GM21381 (cell line): ENCODE data around the gene LFNG.

Source experiments
- ATAC-seq: cut with Tn5 transposase; IDR thresholded peaks from one replicate; pipeline ENCODE4 v1.9.1; 2021; ENCODE audit warnings: mild to moderate bottlenecking, moderate library complexity; ENCODE audit not compliant: unreplicated experiment

The LFNG gene

GRCh38 chr7:2501947-2502646, 17.5 kb upstream of the LFNG start:
- no peak for ATAC-seq

GRCh38 chr7:2502647-2502966, 17.0 kb upstream of the LFNG start:
- no peak for ATAC-seq

- no peak for ATAC-seq
These were observed 16.3 kb upstream of the LFNG start for GRCh38 chr7:2503056-2503941.

- ATAC-seq = no peak
These were observed 15.3 kb upstream of the LFNG start for GRCh38 chr7:2504128-2504888.

GRCh38 chr7:2504889-2505375, 14.6 kb upstream of the LFNG start:
- no peak for ATAC-seq

- ATAC-seq = no peak
These were observed 14.2 kb upstream of the LFNG start for GRCh38 chr7:2505401-2505800.

GRCh38 chr7:2507208-2507916, 12.2 kb upstream of the LFNG start:
- ATAC-seq = no peak

- ATAC-seq = no peak
These were observed 11.7 kb upstream of the LFNG start for GRCh38 chr7:2507917-2508306.

- peak; percentile 54 for ATAC-seq
These were observed 11.0 kb upstream of the LFNG start for GRCh38 chr7:2508327-2509215.

- ATAC-seq = no peak
These were observed 10.2 kb upstream of the LFNG start for GRCh38 chr7:2509298-2509906.

GRCh38 chr7:2510130-2510776, 9.3 kb upstream of the LFNG start:
- ATAC-seq = no peak

- no peak for ATAC-seq
These were observed 8.4 kb upstream of the LFNG start for GRCh38 chr7:2510909-2511768.

GRCh38 chr7:2511769-2512168, 7.8 kb upstream of the LFNG start:
- ATAC-seq = no peak

- no peak for ATAC-seq
These were observed 7.4 kb upstream of the LFNG start for GRCh38 chr7:2512179-2512661.

- ATAC-seq = no peak
These were observed 6.9 kb upstream of the LFNG start for GRCh38 chr7:2512713-2513112.

GRCh38 chr7:2513702-2514101, 5.9 kb upstream of the LFNG start:
- ATAC-seq = no peak

GRCh38 chr7:2514473-2515423, 4.8 kb upstream of the LFNG start:
- ATAC-seq = no peak
